HG02884 (cell line): ENCODE measurements around the gene CCN6.

ENCODE experiments used
- ATAC-seq: cut with Tn5 transposase; IDR thresholded peaks from one replicate; pipeline ENCODE4 v1.9.1; 2021; ENCODE audit warnings: mild to moderate bottlenecking, moderate library complexity; ENCODE audit not compliant: unreplicated experiment

Gene CCN6

GRCh38 chr6:112054001-112054400 is at the start of gene CCN6:
CCN6 (plus strand) TSS chr6:112054104; CDS start chr6:112054358, 254 bp downstream.
- no peak for ATAC-seq

- ATAC-seq = no peak
Measured at GRCh38 chr6:112004201-112005012, 49.5 kb upstream of the CCN6 start.

- no peak for ATAC-seq
Measured at GRCh38 chr6:112005013-112005371, 48.9 kb upstream of the CCN6 start.

- no peak for ATAC-seq
Measured at GRCh38 chr6:112007254-112007653, 46.6 kb upstream of the CCN6 start.

GRCh38 chr6:112007805-112008204 is 46.1 kb upstream of the CCN6 start:
- no peak for ATAC-seq

- ATAC-seq = no peak
Measured at GRCh38 chr6:112008482-112008881, 45.4 kb upstream of the CCN6 start.

GRCh38 chr6:112010328-112010727 is 43.6 kb upstream of the CCN6 start:
- ATAC-seq = no peak

- ATAC-seq = no peak
Measured at GRCh38 chr6:112013051-112013450, 40.9 kb upstream of the CCN6 start.

GRCh38 chr6:112014483-112014882 is 39.4 kb upstream of the CCN6 start:
- no peak for ATAC-seq

GRCh38 chr6:112015725-112016124 is 38.2 kb upstream of the CCN6 start:
- no peak for ATAC-seq

GRCh38 chr6:112016320-112016719 is 37.6 kb upstream of the CCN6 start:
- no peak for ATAC-seq

- no peak for ATAC-seq
Measured at GRCh38 chr6:112017169-112017568, 36.7 kb upstream of the CCN6 start.

- no peak for ATAC-seq
Measured at GRCh38 chr6:112017760-112018537, 36.0 kb upstream of the CCN6 start.

GRCh38 chr6:112018619-112019416 is 35.1 kb upstream of the CCN6 start:
- no peak for ATAC-seq

GRCh38 chr6:112019589-112019988 is 34.3 kb upstream of the CCN6 start:
- ATAC-seq = no peak

GRCh38 chr6:112021691-112022310 is 32.1 kb upstream of the CCN6 start:
- no peak for ATAC-seq

- ATAC-seq = no peak
Measured at GRCh38 chr6:112022749-112023148, 31.2 kb upstream of the CCN6 start.

- no peak for ATAC-seq
Measured at GRCh38 chr6:112024464-112024863, 29.4 kb upstream of the CCN6 start.

- no peak for ATAC-seq
Measured at GRCh38 chr6:112026933-112027332, 27.0 kb upstream of the CCN6 start.

- ATAC-seq = no peak
Measured at GRCh38 chr6:112027942-112028674, 25.8 kb upstream of the CCN6 start.
